CD14-positive monocyte (primary cell): ENCODE results near the gene SLC35E4. TPM values are rescaled to one million over a fixed set of nuclear protein-coding genes. Genes with fewer than 3 reads are reported as not detected.
A peak's percentile ranks its signal among the peaks of the same experiment; 100 is the strongest.

Experiments
- DNase-seq, 3 donors: peaks; one replicate each; pipeline ENCODE4 v3.0.0-alpha.2; 2011 to 2022
- H2AFZ ChIP-seq: 2 replicates; pipeline ENCODE4 v1.6.0; 2012; ENCODE audit warnings: mild to moderate bottlenecking, low read depth, low read length, inconsistent platforms; ENCODE audit not compliant: insufficient read depth, poor library complexity, severe bottlenecking
- H3K27ac ChIP-seq, 2 donors: 1 replicate in 1 of 2; 2 replicates in 1 of 2; pipeline ENCODE4 v1.5.1; 2012 to 2013; ENCODE audit warnings: low read length in 2 of 2, control low read depth in 1 of 2, inconsistent platforms in 1 of 2, low read depth in 1 of 2, mild to moderate bottlenecking in 1 of 2
- H3K27me3 ChIP-seq, 2 donors: one replicate each; pipeline versions ENCODE4 v1.6.0 to v1.6.1; 2011 to 2013; ENCODE audit warnings: low read length in 2 of 2; ENCODE audit not compliant: control insufficient read depth in 2 of 2, insufficient read depth in 2 of 2
- H3K36me3 ChIP-seq, 2 donors: replicated peaks in 1 of 2; 1 replicate in 1 of 2; 2 replicates in 1 of 2; pipeline versions ENCODE4 v1.5.1 to v1.6.1; 2012 to 2013; ENCODE audit warnings: low read length in 2 of 2, control low read depth in 1 of 2, inconsistent platforms in 1 of 2, mild to moderate bottlenecking in 1 of 2; ENCODE audit not compliant: insufficient read depth in 2 of 2, control insufficient read depth in 1 of 2
- H3K4me1 ChIP-seq, 2 donors: 1 replicate in 1 of 2; 2 replicates in 1 of 2; pipeline versions ENCODE4 v1.5.1 to v1.6.1; 2012 to 2013; ENCODE audit warnings: low read length in 2 of 2, control low read depth in 1 of 2, inconsistent platforms in 1 of 2, mild to moderate bottlenecking in 1 of 2, moderate library complexity in 1 of 2; ENCODE audit not compliant: insufficient read depth in 2 of 2, control insufficient read depth in 1 of 2
- H3K4me2 ChIP-seq: replicated peaks from 2 replicates; pipeline ENCODE3; 2012; ENCODE audit warnings: low read length, moderate library complexity, mild to moderate bottlenecking; ENCODE audit not compliant: poor library complexity, severe bottlenecking; ENCODE audit errors: extremely low read depth
- H3K4me3 ChIP-seq, 3 experiments: fragments of 200-600 bp in 1 of 3; sonication (generic) in 1 of 3; replicated peaks in 1 of 3; 1 replicate in 2 of 3; 2 replicates in 1 of 3; pipeline ENCODE4 v1.5.1; 2011 to 2013; ENCODE audit warnings: low read length in 3 of 3, mild to moderate bottlenecking in 3 of 3, control low read depth in 2 of 3, low read depth in 2 of 3, inconsistent platforms in 1 of 3, moderate library complexity in 1 of 3
- H3K79me2 ChIP-seq: 2 replicates; pipeline ENCODE4 v1.6.0; 2012; ENCODE audit warnings: mild to moderate bottlenecking, control low read depth, inconsistent platforms, low read length, moderate library complexity; ENCODE audit not compliant: insufficient read depth
- H3K9ac ChIP-seq: 2 replicates; pipeline ENCODE4 v1.6.0; 2017; ENCODE audit warnings: low read length, mild to moderate bottlenecking; ENCODE audit not compliant: insufficient read depth, poor library complexity, severe bottlenecking
- H3K9me3 ChIP-seq, 2 donors: replicated peaks in 1 of 2; 1 replicate in 1 of 2; 2 replicates in 1 of 2; pipeline versions ENCODE4 v1.5.1 to v1.6.1; 2012 to 2013; ENCODE audit warnings: low read length in 2 of 2, control low read depth in 1 of 2; ENCODE audit not compliant: control insufficient read depth in 1 of 2, insufficient read depth in 1 of 2
- H4K20me1 ChIP-seq: 2 replicates; pipeline ENCODE4 v1.6.0; 2012; ENCODE audit warnings: mild to moderate bottlenecking, low read length, control low read depth, moderate library complexity; ENCODE audit not compliant: insufficient read depth
- H3K27ac Mint-ChIP-seq, 7 donors: one replicate each; pipeline ENCODE4 v1.8.0; 2020; ENCODE audit warnings: mild to moderate bottlenecking in 7 of 7, mixed read lengths in 7 of 7, moderate library complexity in 6 of 7, inconsistent platforms in 2 of 7
- H3K27me3 Mint-ChIP-seq, 3 donors: one replicate each; pipeline ENCODE4 v1.8.0; 2021 to 2022; ENCODE audit warnings: low read depth in 3 of 3, mild to moderate bottlenecking in 3 of 3, mixed read lengths in 3 of 3, moderate library complexity in 3 of 3, inconsistent platforms in 1 of 3
- H3K36me3 Mint-ChIP-seq, 2 donors: one replicate each; pipeline ENCODE4 v1.8.0; 2020; ENCODE audit warnings: mixed read lengths in 2 of 2, inconsistent platforms in 1 of 2, mild to moderate bottlenecking in 1 of 2
- H3K4me1 Mint-ChIP-seq: one replicate; pipeline ENCODE4 v1.8.0; 2020; ENCODE audit warnings: mild to moderate bottlenecking, mixed read lengths
- H3K4me3 Mint-ChIP-seq, 2 donors: one replicate each; pipeline ENCODE4 v1.8.0; 2020; ENCODE audit warnings: mild to moderate bottlenecking in 2 of 2, mixed read lengths in 2 of 2, moderate library complexity in 1 of 2
- H3K9me3 Mint-ChIP-seq, 7 donors: one replicate each; pipeline ENCODE4 v1.8.0; 2020 to 2022; ENCODE audit warnings: mixed read lengths in 7 of 7, mild to moderate bottlenecking in 6 of 7, moderate library complexity in 6 of 7, inconsistent platforms in 2 of 7
- CTCF ChIP-seq: fragments of 200-600 bp; IDR thresholded peaks from one replicate; pipeline ENCODE4 v1.8.0; 2022; ENCODE audit warnings: antibody characterized with exemption, mild to moderate bottlenecking
- WGBS: methylation state at CpG from one replicate; pipeline ENCODE4 v1.1.5; 2013; ENCODE audit warnings: missing lambda C conversion rate; ENCODE audit not compliant: insufficient coverage; 5-methylcytosine and 5-hydroxymethylcytosine counted together
- intact Hi-C, 2 donors: fragments of 100-400 bp; cut with micrococcal nuclease; formaldehyde crosslinking; loops; one replicate each; pipeline versions ENCODE4 v1.15.0 to v1.15.1; 2023
- polyA plus RNA-seq, 3 donors: library from polyadenylated mRNA; depleted of rRNA in 1 of 3; unstranded in 2 of 3; stranded (reverse) in 1 of 3; fragments of 300-500 nt in 2 of 3; fragments of >200 nt in 1 of 3; fragmentation: Illumina TruSeq in 2 of 3; gene quantifications; 1 replicate in 2 of 3; 2 replicates in 1 of 3; pipeline ENCODE4 v1.2.3, GENCODE V29; 2012 to 2021

The SLC35E4 gene
- polyA plus RNA-seq, 3 donors, result 1.4 to 2.4 (median 1.6) TPM

- no peaks in the 10 kb centered on the region for H3K36me3 ChIP-seq
- WGBS, result 86% methylated on average over 1 of the region's 3 CpGs
- no peak overlapping the region for H3K9ac ChIP-seq
- Mint-ChIP-seq H3K27ac (peak overlapping the region in 5 of 7 donors; percentile 32 to 82 (median 63)), H3K9me3 (no peaks in the 10 kb centered on the region), H3K4me1 (peaks cover 21% of the 10 kb centered on the region), H3K36me3 (peaks cover 0 to 2% of the 10 kb centered on the region in 2 donors), H3K27me3 (no peaks in the 10 kb centered on the region), H3K4me3 (no peak overlapping the region)
- no peak overlapping the region for H3K4me2 ChIP-seq
- H3K79me2 ChIP-seq, result no peaks in the 10 kb centered on the region
- no peaks in the 10 kb centered on the region for H3K9me3 ChIP-seq
- no peaks in the 10 kb centered on the region for H4K20me1 ChIP-seq
- no peak for TF ChIP-seq CTCF
- peak overlapping the region in 1 of 2 donors; percentile 54 for H3K27ac ChIP-seq
- no peak for DNase-seq
- peaks cover 14 to 21% of the 10 kb centered on the region in 2 donors for H3K4me1 ChIP-seq
- H3K4me3 ChIP-seq, result no peak overlapping the region
- intact Hi-C loops, result loop anchor here in 1 of 2 donors (2.0 kb wide), 1 partner anchor 14 kb away; the partner anchor contains the start of gene SLC35E4
- peak overlapping the region; percentile 27 for H2AFZ ChIP-seq
- H3K27me3 ChIP-seq, result no peaks in the 10 kb centered on the region
Measured at GRCh38 chr22:30648825-30649224, 13.2 kb downstream of the SLC35E4 start.

- H3K4me2 ChIP-seq, result peak overlapping the region; percentile 4
- H3K9me3 ChIP-seq, result no peaks in the 10 kb centered on the region
- H3K4me3 ChIP-seq, result no peak overlapping the region
- no peak overlapping the region for H3K9ac ChIP-seq
- H2AFZ ChIP-seq, result peak overlapping the region; percentile 27
- Mint-ChIP-seq H3K4me3 (no peak overlapping the region), H3K27me3 (no peaks in the 10 kb centered on the region), H3K27ac (peak overlapping the region; percentile 43 to 82 (median 57)), H3K36me3 (peaks cover 4 to 8% of the 10 kb centered on the region in 2 donors), H3K9me3 (no peaks in the 10 kb centered on the region), H3K4me1 (peaks cover 21% of the 10 kb centered on the region)
- DNase-seq, result peak; percentile 88 to 96 (median 95)
- H3K27me3 ChIP-seq, result no peaks in the 10 kb centered on the region
- peak; percentile 30 for TF ChIP-seq CTCF
- WGBS, result no CpG with 5 or more reads among the region's 7 CpGs
- H3K36me3 ChIP-seq, result peaks cover 3 to 4% of the 10 kb centered on the region in 2 donors
- H3K79me2 ChIP-seq, result no peaks in the 10 kb centered on the region
- intact Hi-C loops, result loop anchor here in 1 of 2 donors (2.0 kb wide), 1 partner anchor 15 kb away; the partner anchor contains the start of gene SLC35E4
- peak overlapping the region in 1 of 2 donors; percentile 54 for H3K27ac ChIP-seq
- H4K20me1 ChIP-seq, result no peaks in the 10 kb centered on the region
- H3K4me1 ChIP-seq, result peaks cover 14 to 21% of the 10 kb centered on the region in 2 donors
Measured at GRCh38 chr22:30649430-30650007, 13.9 kb downstream of the SLC35E4 start.
